NCI-H2029 (cell line): Measurements from ENCODE around the gene ZCWPW1.

Experiments
- DNase-seq: peaks from one replicate; lab custom pipeline; 2025; lab: John Stamatoyannopoulos, UW

The ZCWPW1 gene

DNA sequence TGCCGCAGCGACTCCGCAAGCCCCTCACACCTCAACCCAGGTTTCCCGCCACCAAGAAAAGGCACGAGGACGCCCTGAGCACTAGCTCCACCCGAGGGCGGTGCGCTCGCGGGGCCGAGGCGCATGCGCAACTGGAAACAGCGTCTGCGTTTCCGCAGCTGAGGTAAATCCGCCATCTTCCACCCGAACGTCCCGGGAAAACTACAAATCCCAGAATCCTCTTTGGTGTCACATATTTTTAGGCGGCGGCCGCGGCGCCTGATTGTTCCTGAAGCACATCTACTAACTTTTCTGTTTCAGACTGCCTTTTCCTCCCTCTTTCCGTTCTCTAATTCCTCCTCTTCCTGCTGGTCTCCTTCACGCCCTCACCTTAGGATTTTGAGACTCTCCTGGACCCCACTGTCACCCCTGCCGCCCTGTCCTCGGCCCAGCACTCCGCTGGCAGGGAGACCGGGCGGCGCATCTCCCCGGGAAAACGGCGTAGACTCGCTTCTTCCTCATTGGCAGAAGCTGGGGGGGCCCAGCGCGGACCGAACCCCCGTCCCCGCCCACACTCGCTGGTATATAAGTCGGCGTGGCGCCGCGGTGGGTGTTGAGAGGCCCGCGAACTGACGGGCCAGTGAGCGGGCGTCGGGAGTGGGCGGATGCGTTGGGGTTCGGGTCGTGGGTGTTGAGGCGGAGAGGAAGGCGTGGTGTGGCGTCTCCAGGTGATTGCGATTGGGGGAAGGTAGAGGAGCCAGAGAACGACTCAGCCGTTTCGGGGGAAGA lies at the start of gene ZCWPW1:
Gene ZCWPW1 (minus strand): TSS at position 505 of the 768 bp plus-strand sequence. CDS start 8,054 bp downstream, outside the sequence.
- DNase-seq, result peak; percentile 95

DNA sequence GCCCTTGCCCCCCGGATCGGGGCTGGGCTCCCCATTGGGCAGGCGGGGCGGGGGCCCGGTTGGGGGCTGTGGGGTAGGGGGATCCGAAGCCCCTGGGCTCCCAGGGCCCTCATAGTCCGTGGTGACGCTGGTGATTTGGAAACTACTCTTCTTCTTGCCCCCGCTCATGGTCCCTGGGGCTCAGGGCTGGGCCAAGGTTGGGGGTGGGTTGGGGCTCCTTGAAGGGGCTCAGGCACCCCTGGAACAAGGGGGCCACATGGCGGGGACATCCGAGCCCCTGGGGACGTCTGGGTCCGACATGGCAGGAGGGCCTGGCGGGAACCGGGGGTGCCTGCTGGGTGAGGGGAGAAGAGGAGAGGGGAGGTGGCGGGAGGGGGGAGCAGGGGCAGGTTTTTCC lies 49.4 kb upstream of the ZCWPW1 start:
- DNase-seq, result no peak

GRCh38 chr7:100476903-100477870 lies 48.7 kb upstream of the ZCWPW1 start:
- no peak for DNase-seq

- DNase-seq, result no peak
Observed at GRCh38 chr7:100476101-100476780, 47.7 kb upstream of the ZCWPW1 start.

DNA sequence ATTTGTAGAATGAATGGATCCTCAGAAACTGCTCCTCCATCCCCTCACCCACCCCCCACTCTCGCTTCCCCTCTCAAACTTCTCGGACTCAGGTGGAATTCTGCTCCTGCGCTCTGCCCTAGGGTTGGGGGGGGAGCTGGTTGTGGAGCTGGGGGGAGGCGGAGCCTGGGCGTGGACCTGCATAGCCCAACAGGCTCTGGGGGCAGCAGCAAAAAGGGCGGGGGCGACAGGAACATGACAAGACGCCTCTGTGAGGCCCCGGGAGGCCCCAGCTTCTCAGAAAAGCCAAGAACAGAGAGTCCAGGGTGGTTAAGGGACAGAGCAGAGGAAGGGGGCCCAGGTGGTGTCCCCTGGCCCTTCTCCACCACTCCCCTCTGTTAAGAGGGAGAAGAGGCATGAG lies 47.0 kb upstream of the ZCWPW1 start:
- DNase-seq, result no peak

DNA sequence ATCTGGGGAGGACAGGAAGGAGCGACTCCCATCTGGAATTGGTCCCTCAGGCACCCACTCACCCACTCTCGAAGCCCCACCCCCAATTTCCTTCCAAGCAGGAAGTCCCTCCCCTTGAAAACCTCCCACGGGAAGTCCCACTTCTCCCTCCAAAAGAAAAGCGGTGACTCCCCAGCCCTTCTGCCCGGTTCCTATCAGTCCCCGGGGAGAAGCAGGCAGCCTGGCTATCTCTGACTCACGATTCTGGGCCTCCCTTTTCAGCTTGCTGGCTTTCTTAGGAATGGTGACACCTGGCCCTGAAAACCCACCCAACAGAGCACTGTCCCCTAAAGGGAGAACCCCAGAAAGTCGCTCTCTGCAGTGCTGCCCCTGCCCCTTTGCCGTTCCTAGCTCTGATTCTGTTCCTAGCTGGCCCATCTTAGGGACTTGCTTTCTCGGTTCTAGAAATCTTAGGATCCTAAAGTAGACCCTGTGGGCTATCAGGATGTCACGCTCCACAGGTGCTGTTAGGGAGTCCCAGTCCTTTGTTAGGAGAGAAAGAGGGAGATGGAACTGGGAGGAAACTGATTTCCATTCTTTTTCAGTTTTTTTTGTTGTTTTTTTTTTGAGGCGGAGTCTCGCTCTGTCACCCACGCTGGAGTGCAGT lies 44.5 kb upstream of the ZCWPW1 start:
- DNase-seq, result no peak

DNA sequence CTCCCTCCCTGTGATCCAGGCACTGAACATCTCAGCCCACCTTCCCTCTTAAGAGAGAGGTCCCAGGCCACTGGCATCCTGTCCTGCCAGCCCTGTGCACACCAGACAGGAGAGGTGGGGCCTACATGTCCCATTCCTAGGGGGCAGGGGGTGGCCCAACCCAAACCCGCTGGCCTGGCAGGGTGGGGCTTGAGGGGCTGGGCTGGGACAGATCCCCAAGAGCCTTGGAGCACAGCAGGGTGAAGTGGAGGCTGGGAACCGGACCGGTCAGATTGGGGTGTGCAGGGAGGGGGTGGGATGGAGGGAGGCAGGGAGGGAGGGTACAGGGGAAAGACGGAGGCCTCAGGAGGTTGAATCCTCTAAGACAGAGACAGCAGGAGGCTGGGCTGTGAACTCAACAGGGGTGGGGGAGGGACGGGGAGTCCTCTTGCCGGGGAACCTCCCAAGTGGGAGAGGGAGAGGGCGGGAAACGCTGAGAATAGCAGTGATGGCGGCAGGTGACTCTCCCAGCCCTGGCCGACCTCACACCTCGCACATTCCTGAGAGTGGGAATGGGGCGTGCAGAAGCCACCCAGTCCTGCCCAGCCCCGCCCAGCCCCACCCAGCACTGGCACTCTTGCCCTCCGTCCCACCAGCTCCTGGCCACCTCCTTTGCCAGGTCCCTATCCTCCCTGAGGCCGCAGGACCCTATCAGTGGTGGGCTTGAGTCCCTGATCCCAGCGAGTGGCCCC lies 43.8 kb upstream of the ZCWPW1 start:
- no peak for DNase-seq

DNA sequence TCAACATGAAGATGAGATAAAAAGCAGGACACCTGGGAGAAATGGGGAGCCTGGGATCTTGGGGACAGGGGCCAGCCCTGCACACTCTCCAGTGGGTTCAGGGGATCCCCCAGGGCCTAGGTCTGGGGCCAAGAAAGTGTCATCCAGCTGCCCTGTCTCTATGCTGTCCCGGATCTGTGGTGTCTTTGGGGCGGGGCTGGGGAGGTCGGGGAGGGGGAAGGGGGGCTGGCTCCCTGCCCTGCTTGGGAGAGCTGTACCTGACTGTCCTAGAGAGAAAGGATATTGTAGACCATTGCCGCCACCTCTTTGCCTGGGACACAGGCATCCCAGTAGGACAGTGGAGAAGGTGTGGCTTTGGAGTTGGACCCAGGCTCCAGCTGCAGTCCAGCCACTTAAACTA lies 42.5 kb upstream of the ZCWPW1 start:
- no peak for DNase-seq

DNA sequence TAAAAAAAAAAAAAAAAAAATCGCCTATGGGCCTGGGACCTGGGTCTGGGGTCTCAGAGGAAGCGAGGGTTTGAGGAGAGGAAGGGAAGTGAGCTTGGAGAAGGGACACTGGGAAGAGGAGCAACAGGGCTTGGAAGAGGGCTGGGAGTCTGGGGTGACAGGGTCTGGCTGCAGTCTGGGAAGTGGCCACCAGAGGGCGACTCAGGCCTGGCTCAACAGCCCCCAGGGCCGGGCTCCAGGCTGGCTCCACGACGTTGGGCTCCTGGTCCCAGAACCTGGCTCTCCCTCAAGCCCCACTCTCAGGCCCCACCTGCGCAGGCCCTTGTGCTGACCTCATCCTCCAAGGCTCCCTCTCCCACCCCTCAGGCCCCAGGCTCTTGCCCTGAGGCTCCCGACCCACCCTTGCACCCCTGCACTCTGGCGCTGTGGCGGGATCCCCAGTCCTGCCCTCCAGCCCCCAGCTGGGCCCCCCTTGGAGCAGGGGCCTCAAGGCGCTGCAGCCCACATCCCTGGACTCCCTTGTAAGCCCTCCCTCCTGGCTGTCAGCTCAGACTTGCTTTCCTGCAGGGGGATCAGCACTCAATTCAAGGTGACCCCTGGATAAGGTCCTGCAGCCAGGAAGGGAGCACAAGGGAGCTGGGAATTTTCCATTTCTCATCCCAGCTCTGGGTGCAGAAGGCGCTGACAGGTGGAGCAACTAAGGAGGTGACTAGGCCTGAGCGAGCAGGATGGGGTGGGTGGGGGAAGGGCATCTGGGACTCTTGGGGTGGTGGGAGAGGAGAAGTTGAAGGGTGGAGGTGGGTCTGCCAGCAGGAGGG lies 40.9 kb upstream of the ZCWPW1 start:
- DNase-seq, result peak; percentile 76

GRCh38 chr7:100467638-100468373 lies 39.3 kb upstream of the ZCWPW1 start:
- no peak for DNase-seq

- no peak for DNase-seq
Observed at GRCh38 chr7:100466653-100467605, 38.4 kb upstream of the ZCWPW1 start.

- DNase-seq, result peak; percentile 62
Observed at GRCh38 chr7:100465702-100466311, 37.3 kb upstream of the ZCWPW1 start.

GRCh38 chr7:100465299-100465698 lies 36.8 kb upstream of the ZCWPW1 start:
- no peak for DNase-seq

DNA sequence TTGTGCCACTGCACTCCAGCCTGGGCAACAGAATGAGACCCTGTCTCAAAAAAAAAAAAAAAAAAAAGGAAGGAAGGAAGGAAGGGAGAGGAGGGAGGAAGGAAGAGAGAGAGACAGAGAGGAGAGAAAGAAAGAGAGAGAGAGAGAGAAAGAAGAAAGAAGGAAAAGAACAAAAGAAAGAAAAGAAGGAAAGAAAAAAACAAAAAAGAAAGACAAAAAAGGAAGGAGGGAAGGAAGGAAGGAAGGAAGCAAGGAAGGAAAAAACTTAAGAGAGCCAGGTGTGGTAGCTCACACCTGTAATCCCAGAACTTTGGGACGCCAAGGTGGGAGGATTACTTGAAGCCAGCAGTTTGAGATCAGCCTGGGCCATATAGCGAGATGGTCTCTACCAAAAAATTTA lies 36.3 kb upstream of the ZCWPW1 start:
- DNase-seq, result no peak

DNA sequence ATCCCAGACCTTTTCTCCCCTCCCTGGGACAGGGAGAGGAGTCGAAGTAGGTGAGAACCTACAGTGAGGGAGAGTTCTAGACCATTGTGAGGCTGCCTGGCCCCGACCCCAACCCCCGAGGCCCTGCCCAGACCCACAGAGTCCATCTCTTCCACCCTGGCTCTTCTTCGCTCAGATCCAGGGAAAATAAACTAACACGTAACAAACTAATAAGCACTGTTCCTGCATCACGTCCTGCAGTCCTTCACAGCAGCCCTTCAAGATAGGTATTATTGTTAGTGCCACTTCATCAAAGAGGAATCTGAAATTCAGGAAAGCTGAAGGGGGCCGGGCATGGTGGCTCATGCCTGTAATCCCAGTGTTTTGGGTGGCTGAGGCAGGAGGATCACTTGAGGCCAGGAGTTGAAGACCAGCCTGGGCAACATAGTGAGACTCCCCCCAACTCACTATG lies 35.7 kb upstream of the ZCWPW1 start, which contains the start of gene SPACDR:
Gene SPACDR (minus strand): TSS at position 51 of the 451 bp plus-strand sequence. CDS start 235 bp downstream, outside the sequence.
- DNase-seq, result no peak

DNA sequence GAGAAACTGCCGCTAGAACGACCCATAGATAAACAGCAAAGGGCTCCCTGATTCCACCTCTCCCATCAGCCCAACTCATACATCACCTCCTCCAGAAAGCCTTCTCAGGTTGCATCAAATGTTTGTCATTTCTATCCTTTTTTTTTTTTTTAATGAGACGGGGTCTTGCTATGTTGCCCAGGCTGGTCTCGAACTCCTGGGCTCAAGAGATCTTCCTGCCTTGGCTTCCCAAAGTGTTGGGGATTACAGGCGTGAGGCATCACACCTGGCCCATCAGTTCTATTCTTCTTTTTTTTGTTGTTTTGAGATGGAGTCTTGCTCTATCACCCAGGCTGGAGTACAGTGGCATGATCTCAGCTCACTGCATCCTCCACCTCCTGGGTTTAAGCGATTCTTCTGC lies 28.5 kb upstream of the ZCWPW1 start:
- DNase-seq, result no peak

- no peak for DNase-seq
Observed at GRCh38 chr7:100456562-100456961, 28.1 kb upstream of the ZCWPW1 start.

GRCh38 chr7:100455206-100455605 lies 26.7 kb upstream of the ZCWPW1 start:
- DNase-seq, result no peak
